ENCODE data around the gene ATP11A. TPM values are rescaled to one million over a fixed set of nuclear protein-coding genes. Genes with fewer than 3 reads are reported as not detected.

The ATP11A gene
- total RNA-seq, 1 experiment from 2014 or later = 65.3 TPM

GRCh38 chr13:112748947-112749735 lies 59.3 kb downstream of the ATP11A start:
- Histone ChIP-seq H2AFZ (ENCODE audit: low read length) (no peak overlapping the region), H2BK15ac (ENCODE audit: low read depth, low read length) (no peak overlapping the region), H3K4me1 (ENCODE audit: insufficient read depth, low read length) (0 out of 2 replicates have a peak, but pooled peaks cover 3% of the 10 kb centered on the region), H3K23me2 (ENCODE audit: insufficient read length, low read depth, low read length, poor library complexity, severe bottlenecking) (peaks cover 3% of the 10 kb centered on the region), H3K18ac (ENCODE audit: insufficient read length, low read depth, low read length) (no peak overlapping the region), H3K79me1 (ENCODE audit: insufficient read depth, low read depth, low read length, poor library complexity, severe bottlenecking) (no peaks in the 10 kb centered on the region), H4K5ac (ENCODE audit: insufficient read length, low read depth, low read length) (no peak overlapping the region), H3T11ph (ENCODE audit: low read length) (no peak overlapping the region), H4K91ac (ENCODE audit: insufficient read length, low read depth, low read length) (no peak overlapping the region), H3K27me3 (ENCODE audit: insufficient read depth, low read length) (no peaks in the 10 kb centered on the region), H3K4ac (ENCODE audit: low read depth, low read length) (no peak overlapping the region), H3K23ac (ENCODE audit: insufficient read length, low read depth, low read length) (no peak overlapping the region), H4K8ac (replicated peaks; ENCODE audit: insufficient read length, low read depth, low read length) (no peak overlapping the region), H3K9ac (ENCODE audit: extremely low read depth, insufficient read length, low read length) (no peak overlapping the region), H2BK20ac (ENCODE audit: low read depth, low read length, poor library complexity, severe bottlenecking) (no peak overlapping the region), H2AK5ac (ENCODE audit: insufficient read length, low read length) (no peak overlapping the region), H3K14ac (ENCODE audit: insufficient read depth, low read length) (no peak overlapping the region), H3K4me2 (ENCODE audit: insufficient read depth, insufficient read length, low read length) (no peak overlapping the region), H2BK5ac (ENCODE audit: insufficient read length, low read length) (no peak overlapping the region), H3K56ac (ENCODE audit: insufficient read length, low read depth, low read length) (no peak overlapping the region), H4K20me1 (ENCODE audit: control insufficient read depth, insufficient read depth, insufficient read length) (no peaks in the 10 kb centered on the region), H2BK120ac (ENCODE audit: low read depth, low read length, poor library complexity, severe bottlenecking) (no peak overlapping the region), H3K79me2 (ENCODE audit: insufficient read depth, low read length) (peaks cover 2% of the 10 kb centered on the region), H3K27ac (ENCODE audit: insufficient read length, low read depth, low read length) (no peak overlapping the region), H3K9me3 (ENCODE audit: control insufficient read depth, low read depth, low read length) (no peaks in the 10 kb centered on the region), H2BK12ac (ENCODE audit: insufficient read length, low read depth, low read length) (no peak overlapping the region)
- no peak for TF ChIP-seq CTCF (conservative IDR thresholded peaks at IDR 0.05)
- Mint-ChIP-seq H3K4me1 (peaks cover 10 to 39% of the 10 kb centered on the region in 2 experiments), H3K36me3 (ENCODE audit: insufficient read depth in 1 of 3, low read depth in 3 of 3) (no peaks in the 10 kb centered on the region), H3K9me3 (no peaks in the 10 kb centered on the region), H3K27ac (no peak overlapping the region; a peak in 1 of 7 replicates), H3K4me3 (no peak overlapping the region), H3K27me3 (ENCODE audit: low read depth) (no peaks in the 10 kb centered on the region)
- DNase-seq = no peak
- WGBS (ENCODE audit: extremely low coverage, insufficient read length, low lambda C conversion rate) = no CpG with 5 or more reads among the region's 18 CpGs

Data from H9 (cell line).